GM10266 (cell line): Measurements from ENCODE around the gene MIA.
A peak's percentile ranks its signal among the peaks of the same experiment; 100 is the strongest.
"Not testable (repeated sequence)": the region's sequence is repeated elsewhere in the genome, so short reads cannot be mapped to it uniquely, and the experiment has no call there.

Experiments used
- DNase-seq: peaks from one replicate; pipeline ENCODE4 v3.0.0; 2012; ENCODE audit errors: extremely low spot score
- TF ChIP-seq, protein P1 (sequence below): IDR thresholded peaks from 2 replicates; pipeline ENCODE4 v1.5.1; 2012; ENCODE audit warnings: mild to moderate bottlenecking, low read depth; ENCODE audit not compliant: control insufficient read depth, insufficient read depth; ENCODE audit errors: missing control alignments

Gene MIA

DNA sequence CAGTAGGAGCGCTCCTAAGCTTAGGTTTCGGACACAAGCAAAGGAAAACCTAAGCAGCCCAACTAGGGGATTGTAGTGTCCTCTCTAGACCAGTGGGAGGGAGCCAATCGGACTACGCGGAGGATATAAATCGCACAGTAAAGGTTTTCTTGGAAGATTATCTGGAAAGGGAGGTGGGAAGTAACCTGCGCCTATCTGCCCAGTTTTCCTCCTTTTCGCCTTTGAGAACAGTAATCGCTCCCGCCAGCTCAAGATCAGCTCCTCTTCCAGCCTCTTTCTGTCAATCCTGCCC lies 2.3 kb downstream of the MIA start:
- no peak for DNase-seq
- TF ChIP-seq, protein P1, sequence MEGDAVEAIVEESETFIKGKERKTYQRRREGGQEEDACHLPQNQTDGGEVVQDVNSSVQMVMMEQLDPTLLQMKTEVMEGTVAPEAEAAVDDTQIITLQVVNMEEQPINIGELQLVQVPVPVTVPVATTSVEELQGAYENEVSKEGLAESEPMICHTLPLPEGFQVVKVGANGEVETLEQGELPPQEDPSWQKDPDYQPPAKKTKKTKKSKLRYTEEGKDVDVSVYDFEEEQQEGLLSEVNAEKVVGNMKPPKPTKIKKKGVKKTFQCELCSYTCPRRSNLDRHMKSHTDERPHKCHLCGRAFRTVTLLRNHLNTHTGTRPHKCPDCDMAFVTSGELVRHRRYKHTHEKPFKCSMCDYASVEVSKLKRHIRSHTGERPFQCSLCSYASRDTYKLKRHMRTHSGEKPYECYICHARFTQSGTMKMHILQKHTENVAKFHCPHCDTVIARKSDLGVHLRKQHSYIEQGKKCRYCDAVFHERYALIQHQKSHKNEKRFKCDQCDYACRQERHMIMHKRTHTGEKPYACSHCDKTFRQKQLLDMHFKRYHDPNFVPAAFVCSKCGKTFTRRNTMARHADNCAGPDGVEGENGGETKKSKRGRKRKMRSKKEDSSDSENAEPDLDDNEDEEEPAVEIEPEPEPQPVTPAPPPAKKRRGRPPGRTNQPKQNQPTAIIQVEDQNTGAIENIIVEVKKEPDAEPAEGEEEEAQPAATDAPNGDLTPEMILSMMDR, result no peak

- TF ChIP-seq, protein P1, result no peak
- peak; percentile 94 for DNase-seq
Observed at GRCh38 chr19:40777937-40778705, 2.8 kb downstream of the MIA start, which contains the start of gene RAB4B. Gene RAB4B, plus strand, starts transcription at chr19:40778247. Its CDS starts 129 bp downstream, at chr19:40778376.

DNA sequence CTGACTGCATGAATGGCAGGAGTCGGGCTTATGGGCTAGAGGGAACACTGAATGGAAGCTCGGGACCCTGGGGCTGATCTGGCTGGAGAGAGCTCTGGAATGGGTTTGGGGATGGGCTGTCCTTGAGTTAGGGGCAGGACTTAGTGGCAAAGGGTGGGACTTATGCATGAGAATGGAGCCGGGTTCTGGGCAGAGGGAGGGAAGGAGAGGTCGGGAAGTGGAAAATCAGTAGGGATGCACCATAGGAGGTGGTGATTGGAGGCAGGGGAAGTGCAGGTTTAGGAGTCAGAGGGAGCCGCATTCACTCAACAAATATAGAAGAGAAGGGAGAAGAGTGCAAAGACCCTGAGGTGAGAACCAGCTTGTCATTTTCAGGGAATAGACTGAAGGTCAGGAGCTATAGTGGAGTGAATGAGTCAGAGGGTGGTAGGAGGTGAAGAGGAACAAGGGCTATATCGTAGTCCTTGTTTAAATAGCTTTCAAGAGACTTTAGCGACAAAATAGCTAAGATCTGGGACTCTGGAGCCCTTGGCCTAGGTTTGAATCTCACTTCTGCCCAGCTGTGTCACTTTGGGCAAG lies 3.5 kb downstream of the MIA start:
- TF ChIP-seq, protein P1, result no peak
- DNase-seq, result no peak

- no peak for DNase-seq
- TF ChIP-seq, protein P1, result no peak
Observed at GRCh38 chr19:40780582-40780981, 5.3 kb downstream of the MIA start.

GRCh38 chr19:40781140-40781539 lies 5.8 kb downstream of the MIA start:
- TF ChIP-seq, protein P1, result no peak

DNA sequence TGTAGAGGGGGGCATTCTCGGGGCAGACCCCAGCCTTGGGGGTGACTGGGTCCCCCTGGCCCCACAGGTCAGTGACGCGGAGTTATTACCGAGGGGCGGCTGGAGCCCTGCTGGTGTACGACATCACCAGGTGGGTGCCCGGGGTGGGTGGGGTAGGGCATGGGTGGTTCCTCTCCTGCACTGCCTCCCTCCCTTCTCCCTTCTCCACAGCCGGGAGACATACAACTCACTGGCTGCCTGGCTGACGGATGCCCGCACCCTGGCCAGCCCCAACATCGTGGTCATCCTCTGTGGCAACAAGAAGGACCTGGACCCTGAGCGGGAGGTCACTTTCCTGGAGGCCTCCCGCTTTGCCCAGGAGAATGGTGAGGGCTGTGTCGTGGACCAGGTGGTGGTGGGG lies 8.4 kb downstream of the MIA start:
- TF ChIP-seq, protein P1, result no peak
- no peak for DNase-seq

More at GRCh38 chr19:40781140-40781539, 5.8 kb downstream of the MIA start:
- no peak for DNase-seq

DNA sequence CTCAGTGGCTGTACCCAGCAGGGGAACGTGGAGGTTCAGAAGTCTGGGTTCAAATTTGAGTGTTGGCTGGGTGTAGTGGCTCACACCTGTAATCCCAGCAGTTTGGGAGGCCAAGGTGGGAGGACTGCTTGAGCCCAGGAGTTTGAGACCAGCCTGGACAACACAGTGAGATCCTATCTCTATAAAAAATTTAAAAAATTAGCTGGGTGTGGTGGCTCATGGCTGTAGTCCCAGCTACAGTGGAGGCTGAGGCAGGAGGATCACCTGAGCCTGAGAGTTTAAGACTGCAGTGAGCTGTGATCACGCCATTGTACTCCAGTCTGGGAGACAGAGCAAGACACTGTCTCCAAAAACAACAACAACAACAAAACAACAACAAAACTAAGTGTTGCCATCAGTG lies 8.8 kb downstream of the MIA start:
- DNase-seq, result not testable (repeated sequence)

- TF ChIP-seq, protein P1, result no peak
- no peak for DNase-seq
Observed at GRCh38 chr19:40785526-40785925, 10.2 kb downstream of the MIA start.
